NCI-H345 treated with DMSO at 0.1 percent for 48 hours (cell line): ENCODE results near the gene HFM1.
"Not testable (repeated sequence)": the region's sequence is repeated elsewhere in the genome, so short reads cannot be mapped to it uniquely, and the experiment has no call there.

Source experiments
- DNase-seq: peaks from one replicate; lab custom pipeline; 2025; ENCODE audit not compliant: unreplicated experiment; lab: John Stamatoyannopoulos, UW

The HFM1 gene

GRCh38 chr1:91381844-91382243, 22.8 kb downstream of the HFM1 start:
- DNase-seq, result no peak

GRCh38 chr1:91374086-91374485, 30.6 kb downstream of the HFM1 start:
- no peak for DNase-seq

GRCh38 chr1:91372230-91372629, 32.4 kb downstream of the HFM1 start:
- DNase-seq, result not testable (repeated sequence)

DNA sequence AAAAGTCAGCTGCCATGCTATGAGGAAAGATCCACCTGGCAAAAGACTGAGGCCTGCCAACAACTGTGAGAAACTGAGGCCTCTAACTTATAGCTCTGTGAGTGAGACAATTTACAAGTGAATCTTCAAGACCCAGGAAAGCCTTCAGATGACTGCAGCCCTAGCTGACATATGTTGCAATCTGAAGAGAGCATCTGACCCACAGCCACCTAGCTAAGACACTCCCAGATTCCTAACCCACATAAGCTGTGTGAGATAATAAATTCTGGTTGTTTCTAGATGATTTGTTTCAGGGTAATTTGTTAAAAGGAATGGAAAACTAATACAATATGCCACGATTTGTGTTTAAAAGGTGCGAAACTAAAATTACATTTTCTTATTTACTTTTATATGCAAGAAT, 55.1 kb downstream of the HFM1 start:
- no peak for DNase-seq

- no peak for DNase-seq
These were observed 57.8 kb downstream of the HFM1 start for GRCh38 chr1:91346824-91347223.

DNA sequence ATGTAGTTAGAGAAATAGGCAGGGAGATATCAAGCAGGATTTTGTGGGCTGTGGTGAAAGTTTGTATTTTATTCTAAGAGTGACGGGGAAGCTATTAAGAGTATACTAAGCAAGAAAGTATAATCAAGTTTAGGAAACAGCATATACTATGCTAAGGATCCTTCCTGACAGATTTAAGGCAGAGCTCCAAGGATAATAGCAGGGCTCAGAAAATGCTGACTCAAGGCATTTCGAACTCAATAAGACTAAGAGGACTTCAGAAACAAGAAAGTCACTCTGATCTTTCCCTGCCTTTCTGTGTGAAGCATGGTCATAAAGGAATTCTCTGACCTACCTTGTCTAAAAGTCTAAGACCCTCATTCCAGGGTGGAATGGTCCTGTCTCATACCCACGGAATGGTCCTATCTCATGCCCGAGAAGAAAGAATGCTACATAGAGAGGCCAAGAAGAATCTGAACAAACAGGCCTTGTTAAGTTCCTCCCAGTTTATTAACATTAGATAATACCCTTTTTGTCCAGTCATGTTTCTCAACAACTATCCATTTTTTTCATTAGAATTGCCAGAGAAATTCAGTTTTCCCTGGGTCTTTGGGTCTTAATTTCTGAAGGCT, 59.1 kb downstream of the HFM1 start:
- DNase-seq, result no peak

DNA sequence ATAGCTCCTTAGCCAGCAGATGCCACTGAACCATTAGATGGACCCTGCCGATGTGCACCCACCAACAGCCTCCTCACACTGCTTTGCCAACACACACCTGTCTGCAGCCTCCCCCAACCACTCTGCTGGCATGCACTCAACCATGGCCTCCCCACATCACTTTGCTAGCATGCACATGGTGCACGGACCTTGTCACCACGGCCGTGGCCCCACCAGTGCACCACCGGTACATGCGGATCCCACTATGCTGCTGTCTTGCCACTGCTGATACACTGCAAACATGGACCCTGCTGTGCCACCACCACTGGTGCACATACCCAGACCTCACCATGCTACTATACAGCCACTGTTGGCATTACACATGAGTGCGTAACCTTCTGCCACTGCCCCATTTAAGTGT, 66.1 kb downstream of the HFM1 start:
- no peak for DNase-seq

GRCh38 chr1:91335603-91336002, 69.0 kb downstream of the HFM1 start:
- no peak for DNase-seq

DNA sequence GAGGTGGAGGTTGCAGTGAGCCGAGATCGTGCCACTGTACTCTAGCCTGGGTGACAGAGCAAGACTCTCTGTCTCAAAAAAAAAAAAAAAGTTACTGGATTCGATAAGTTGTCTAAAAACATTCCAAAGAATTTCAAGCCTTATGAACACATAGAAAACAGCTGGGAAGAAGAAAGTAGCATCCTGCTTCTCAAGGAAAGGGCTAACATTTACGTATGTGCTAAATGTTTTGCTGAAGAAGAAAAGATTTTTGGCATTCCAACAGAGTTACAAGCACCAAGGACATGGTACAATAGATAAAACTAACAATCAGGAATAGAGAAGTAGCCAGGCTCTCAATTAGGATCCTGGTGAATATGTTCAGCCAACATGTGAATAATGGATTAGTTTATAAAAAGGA, 69.8 kb downstream of the HFM1 start:
- no peak for DNase-seq

DNA sequence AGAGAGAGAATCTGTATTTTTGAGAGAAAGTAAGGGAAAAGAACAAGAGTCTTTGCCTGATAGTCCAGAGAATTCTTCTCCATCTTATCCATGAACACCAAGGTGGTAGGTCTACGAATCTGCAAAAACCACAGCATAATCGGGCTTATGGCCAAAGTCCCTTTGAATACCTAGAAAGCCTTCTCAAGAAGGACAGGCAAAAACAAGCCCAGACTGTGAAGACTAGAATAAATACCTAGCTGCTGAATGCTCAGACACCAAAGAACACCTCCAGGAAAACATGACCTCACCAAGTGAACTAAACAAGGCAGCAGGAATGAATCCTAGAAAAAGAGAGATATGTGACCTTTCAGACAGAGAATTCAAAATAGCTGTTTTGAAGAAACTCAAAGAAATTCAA, 79.2 kb downstream of the HFM1 start:
- DNase-seq, result no peak

DNA sequence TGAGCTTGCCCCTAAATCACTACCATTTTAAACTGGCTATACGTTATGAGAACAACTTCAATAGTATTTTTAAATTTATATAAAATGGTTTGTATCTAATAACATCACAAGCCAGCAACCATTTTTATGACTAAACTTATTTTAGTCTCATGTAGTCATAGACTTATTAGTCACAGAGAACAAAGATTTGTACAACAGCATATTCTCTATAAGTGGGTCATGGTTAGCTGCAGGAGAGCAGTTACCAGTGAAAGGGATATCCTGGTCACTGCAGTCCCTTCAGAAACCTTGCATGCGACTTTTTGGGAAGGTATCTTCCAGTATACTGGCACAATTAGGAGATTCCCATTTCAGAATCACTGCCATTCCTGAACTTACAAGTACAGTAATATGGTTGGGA, 90.0 kb downstream of the HFM1 start:
- DNase-seq, result no peak

DNA sequence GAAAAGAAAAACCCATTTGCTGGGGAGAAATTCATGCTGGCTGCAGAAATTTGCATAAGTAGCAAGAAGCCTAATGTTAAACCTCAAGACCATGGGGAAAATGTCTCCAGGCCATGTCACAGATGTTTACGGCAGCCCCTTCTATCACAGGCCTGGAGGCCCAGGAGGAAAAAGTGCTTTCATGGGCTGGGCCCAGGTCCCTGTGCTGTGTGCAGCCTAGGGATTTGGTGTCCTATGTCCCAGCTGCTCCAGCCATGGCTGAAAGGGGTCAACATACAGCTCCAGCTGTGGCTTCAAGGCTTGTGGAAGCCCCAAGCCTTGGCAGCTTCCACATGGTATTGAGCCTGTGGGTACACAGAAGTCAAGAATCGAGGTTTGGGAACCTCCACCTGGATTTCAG, 93.0 kb downstream of the HFM1 start:
- no peak for DNase-seq

DNA sequence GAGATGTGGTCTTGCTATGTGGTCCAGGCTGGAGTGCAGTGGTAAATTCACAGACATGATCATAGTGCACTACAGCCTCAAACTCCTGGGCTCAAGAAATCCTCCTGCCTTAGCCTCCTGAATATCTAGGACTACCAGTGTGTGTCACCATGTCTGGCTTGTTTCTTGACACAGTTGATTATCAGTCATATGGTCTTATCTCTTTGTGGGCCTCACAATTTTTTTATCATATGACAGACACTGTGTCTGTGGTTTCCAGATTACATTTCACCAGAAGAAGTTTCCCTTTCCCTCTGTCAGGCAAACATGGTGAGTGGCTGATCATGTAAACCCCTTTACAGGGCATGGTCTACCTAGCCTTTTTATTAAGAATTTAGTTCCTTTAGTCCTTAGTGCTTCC, 96.1 kb downstream of the HFM1 start:
- DNase-seq, result no peak

- no peak for DNase-seq
These were observed 96.7 kb downstream of the HFM1 start for GRCh38 chr1:91307784-91308409.

DNA sequence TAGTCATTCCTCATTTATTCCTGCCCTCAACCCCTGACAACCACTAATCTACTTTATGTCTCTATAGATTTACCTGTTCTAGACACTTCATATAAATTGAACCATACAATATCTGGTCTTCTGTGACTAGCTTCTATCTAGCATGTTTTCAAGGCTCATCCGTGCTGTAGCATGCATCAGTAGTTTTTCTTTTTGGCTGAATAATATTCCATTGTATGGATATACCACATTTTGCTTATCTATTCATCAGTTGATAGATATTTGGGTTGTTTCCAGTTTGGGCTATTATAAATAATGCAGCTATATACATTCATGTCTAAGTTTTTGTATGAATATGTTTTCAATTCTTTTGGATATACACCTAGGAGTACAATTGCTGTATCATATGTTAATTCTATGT, 101.5 kb downstream of the HFM1 start:
- no peak for DNase-seq

GRCh38 chr1:91288843-91289553, 115.6 kb downstream of the HFM1 start:
- DNase-seq, result not testable (repeated sequence)

DNA sequence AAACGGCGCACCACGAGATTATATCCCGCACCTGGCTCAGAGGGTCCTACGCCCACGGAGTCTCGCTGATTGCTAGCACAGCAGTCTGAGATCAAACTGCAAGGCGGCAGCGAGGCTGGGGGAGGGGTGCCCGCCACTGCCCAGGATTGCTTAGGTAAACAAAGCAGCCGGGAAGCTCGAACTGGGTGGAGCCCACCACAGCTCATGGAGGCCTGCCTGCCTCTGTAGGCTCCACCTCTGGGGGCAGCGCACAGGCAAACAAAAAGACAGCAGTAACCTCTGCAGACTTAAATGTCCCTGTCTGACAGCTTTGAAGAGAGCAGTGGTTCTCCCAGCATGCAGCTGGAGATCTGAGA, 117.7 kb downstream of the HFM1 start:
- DNase-seq, result not testable (repeated sequence)

GRCh38 chr1:91286259-91286961, 118.2 kb downstream of the HFM1 start:
- not testable (repeated sequence) for DNase-seq

DNA sequence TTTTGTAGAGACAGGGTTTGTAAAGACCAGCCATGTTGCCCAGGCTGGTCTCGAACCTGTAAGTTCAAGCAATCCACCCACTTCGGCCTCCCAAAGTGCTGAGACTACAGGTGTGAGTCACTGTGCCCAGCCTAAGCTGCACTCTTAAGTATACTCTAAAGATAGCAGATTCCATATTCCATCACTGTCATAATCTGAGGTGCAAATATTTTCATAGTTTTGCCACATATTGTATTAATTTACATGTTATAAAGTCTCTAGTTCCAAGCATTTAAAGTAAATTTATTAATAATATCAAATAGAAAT, 121.3 kb downstream of the HFM1 start:
- no peak for DNase-seq

DNA sequence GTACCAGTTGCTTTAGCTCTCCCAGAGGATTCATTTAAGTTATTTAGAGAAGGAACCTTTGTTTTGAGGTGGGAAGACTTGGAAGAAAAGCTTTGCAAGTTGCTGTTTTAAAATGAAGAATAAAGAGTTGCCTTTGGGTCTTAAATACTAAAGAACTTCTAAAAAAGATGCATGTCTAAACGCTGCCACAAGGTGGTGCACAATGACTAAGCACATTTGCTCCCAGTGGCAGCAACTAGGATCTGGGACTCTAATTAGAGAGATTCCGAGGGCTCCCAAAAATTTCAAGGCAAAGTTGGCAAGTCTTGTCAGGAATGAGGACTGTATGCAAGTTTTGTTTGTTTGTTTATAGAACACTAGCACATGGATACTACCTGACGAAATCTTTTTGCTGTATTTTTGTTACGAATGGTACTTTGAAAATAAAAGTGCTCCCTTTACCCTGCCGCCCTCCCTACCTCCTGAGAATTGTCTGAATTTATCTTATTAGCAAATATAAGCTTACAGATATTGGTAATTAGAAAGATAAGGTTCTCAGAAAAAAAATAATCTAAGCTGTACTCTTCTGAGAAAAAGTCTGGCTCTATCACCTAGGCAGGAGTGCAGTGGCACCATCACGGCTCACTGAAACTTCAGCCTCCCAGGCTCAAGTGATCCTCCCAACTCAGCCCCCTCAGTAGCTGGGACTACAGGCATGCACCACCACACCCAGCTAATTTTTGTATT, 121.8 kb downstream of the HFM1 start:
- peak; percentile 50 for DNase-seq

DNA sequence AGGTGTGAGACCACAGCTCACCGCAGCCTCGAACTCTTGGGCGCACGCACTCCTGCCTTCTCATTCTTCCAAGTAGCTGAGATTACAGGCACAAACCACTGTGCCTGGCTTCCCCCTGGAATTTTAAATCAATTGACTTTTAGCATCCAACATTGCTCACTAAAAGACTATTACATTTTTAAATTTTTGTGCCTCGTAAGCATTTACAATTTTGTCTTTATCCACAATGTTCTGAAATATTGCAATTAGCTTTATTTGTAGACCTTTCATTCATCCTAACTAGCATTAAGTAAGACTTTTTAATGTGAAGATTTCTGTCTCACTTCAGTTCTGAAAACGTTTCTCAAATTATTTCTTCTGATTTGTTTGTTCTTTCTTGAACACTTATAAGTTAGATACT, 122.9 kb downstream of the HFM1 start:
- DNase-seq, result no peak

DNA sequence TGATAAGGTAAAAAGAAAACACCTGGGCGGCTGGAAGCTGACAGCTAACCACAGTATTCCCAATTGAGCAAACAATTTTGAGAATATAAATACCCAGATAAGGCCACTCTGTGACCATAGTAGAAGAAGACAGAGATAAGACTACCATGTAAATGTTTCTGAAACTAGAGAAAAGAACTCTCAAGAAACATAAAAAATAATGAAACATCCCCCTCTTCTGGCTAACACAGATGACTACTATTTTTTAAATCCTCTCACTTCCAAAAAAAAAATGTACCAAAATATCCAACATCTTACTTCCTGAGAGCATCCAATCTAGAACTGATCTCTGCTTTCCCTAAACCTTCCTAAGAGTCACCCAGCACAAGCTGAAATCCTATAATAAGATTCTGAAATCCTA, 125.9 kb downstream of the HFM1 start:
- no peak for DNase-seq
